Caco-2 (cell line): Measurements from ENCODE around the gene F13A1. TPM values are rescaled to one million over a fixed set of nuclear protein-coding genes. Genes with fewer than 3 reads are reported as not detected.

Source experiments
- BruUV-seq: library from RNA; stranded (reverse); fragments of 400-500 nt; replicated peaks from 2 replicates; lab custom pipeline; 2021; lab: Mats Ljungman, UMichigan
- CTCF ChIA-PET: fragments of 300-600 bp; sonication (Branson Sonifier 250); formaldehyde crosslinking; loops from one replicate; lab custom pipeline; 2022; ENCODE audit warnings: antibody characterized with exemption; lab: Charles Lee
- POLR2A ChIA-PET: fragments of 300-600 bp; sonication (Branson Sonifier 250); formaldehyde crosslinking; loops from one replicate; lab custom pipeline; 2022; ENCODE audit warnings: antibody characterized with exemption; lab: Charles Lee
- DNase-seq, 2 experiments: peaks; one replicate each; pipeline versions ENCODE4 v3.0.0 to v3.0.0-alpha.2; 2020 to 2022
- H3K27me3 ChIP-seq: replicated peaks from 2 replicates; pipeline ENCODE4 v1.6.0; 2011; ENCODE audit warnings: low read length; ENCODE audit not compliant: control insufficient read depth, insufficient read depth
- H3K36me3 ChIP-seq: 2 replicates; pipeline ENCODE4 v1.5.1; 2011; ENCODE audit warnings: low read length; ENCODE audit not compliant: control insufficient read depth, insufficient read depth
- H3K4me1 ChIP-seq: fragments of 250-450 bp; sonication (Bioruptor Pico); 2 replicates; pipeline ENCODE4 v1.5.1; 2020; ENCODE audit warnings: mild to moderate bottlenecking
- H3K4me3 ChIP-seq: 2 replicates; pipeline ENCODE4 v1.5.1; 2011; ENCODE audit warnings: low read depth, mild to moderate bottlenecking, control low read depth, low read length
- H3K9me3 ChIP-seq: fragments of 250-450 bp; sonication (Bioruptor Pico); 2 replicates; pipeline ENCODE4 v1.5.1; 2020; ENCODE audit warnings: mild to moderate bottlenecking, moderate library complexity
- H3K27ac Mint-ChIP-seq: one replicate; pipeline ENCODE4 v1.8.0; 2022; ENCODE audit warnings: mixed read lengths; ENCODE audit not compliant: unreplicated experiment
- H3K27me3 Mint-ChIP-seq: one replicate; pipeline ENCODE4 v1.8.0; 2022; ENCODE audit warnings: mixed read lengths; ENCODE audit not compliant: insufficient read depth, unreplicated experiment
- H3K36me3 Mint-ChIP-seq: one replicate; pipeline ENCODE4 v1.8.0; 2022; ENCODE audit warnings: mild to moderate bottlenecking, mixed read lengths; ENCODE audit not compliant: insufficient read depth, unreplicated experiment
- H3K4me1 Mint-ChIP-seq: one replicate; pipeline ENCODE4 v1.8.0; 2022; ENCODE audit warnings: low read depth, mixed read lengths; ENCODE audit not compliant: unreplicated experiment
- H3K4me3 Mint-ChIP-seq: one replicate; pipeline ENCODE4 v1.8.0; 2022; ENCODE audit warnings: mild to moderate bottlenecking, moderate library complexity, mixed read lengths; ENCODE audit not compliant: unreplicated experiment
- H3K9me3 Mint-ChIP-seq: one replicate; pipeline ENCODE4 v1.8.0; 2022; ENCODE audit warnings: mixed read lengths; ENCODE audit not compliant: unreplicated experiment
- intact Hi-C: fragments of 100-400 bp; cut with micrococcal nuclease; formaldehyde crosslinking; loops from one replicate; pipeline ENCODE4 v1.10.0; 2022; ENCODE audit not compliant: unreplicated experiment
- total RNA-seq: library from RNA; stranded (reverse); gene quantifications from 2 replicates; pipeline ENCODE4 v1.2.3, GENCODE V29; 2022
- TF ChIP-seq, protein P1 (sequence below), 2 experiments: fragments of 200-600 bp in 1 of 2; IDR thresholded peaks; 1 replicate in 1 of 2; 2 replicates in 1 of 2; pipeline versions ENCODE4 v1.5.1 to v1.8.0; 2011 to 2022; ENCODE audit warnings: antibody characterized with exemption in 1 of 2, control low read depth in 1 of 2, inconsistent platforms in 1 of 2, low read depth in 1 of 2, low read length in 1 of 2, mild to moderate bottlenecking in 1 of 2, moderate library complexity in 1 of 2; ENCODE audit not compliant: insufficient read depth in 1 of 2, severe bottlenecking in 1 of 2, unreplicated experiment in 1 of 2

Gene F13A1
- total RNA-seq, 1 experiment from 2014 or later, result not detected

DNA sequence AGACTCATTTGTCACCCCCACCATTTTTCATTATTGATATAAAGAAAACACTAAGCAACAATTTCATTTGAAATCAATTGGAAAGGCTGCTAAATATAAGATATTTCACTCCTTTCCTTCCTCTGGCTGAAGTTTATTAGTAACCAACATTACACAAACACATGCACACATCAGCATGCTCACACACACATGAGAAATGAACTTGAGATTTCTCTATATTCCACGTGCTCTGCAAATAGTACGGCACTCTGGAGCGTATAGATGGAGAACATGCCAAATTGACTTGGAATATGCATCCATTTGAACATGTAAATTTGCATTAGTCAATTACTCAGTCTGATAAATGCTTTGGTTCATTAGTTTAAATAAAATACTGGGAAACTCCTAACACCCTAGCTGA lies 37.1 kb upstream of the F13A1 start:
- no peak for DNase-seq
- peaks cover 9% of the 10 kb centered on the region for H3K27me3 Mint-ChIP-seq
- POLR2A ChIA-PET, result no interaction called here
- Histone ChIP-seq H3K36me3 (no peaks in the 10 kb centered on the region), H3K9me3 (no peaks in the 10 kb centered on the region), H3K4me3 (no peak overlapping the region), H3K27me3 (no peaks in the 10 kb centered on the region), H3K4me1 (no peaks in the 10 kb centered on the region)
- TF ChIP-seq, protein P1, sequence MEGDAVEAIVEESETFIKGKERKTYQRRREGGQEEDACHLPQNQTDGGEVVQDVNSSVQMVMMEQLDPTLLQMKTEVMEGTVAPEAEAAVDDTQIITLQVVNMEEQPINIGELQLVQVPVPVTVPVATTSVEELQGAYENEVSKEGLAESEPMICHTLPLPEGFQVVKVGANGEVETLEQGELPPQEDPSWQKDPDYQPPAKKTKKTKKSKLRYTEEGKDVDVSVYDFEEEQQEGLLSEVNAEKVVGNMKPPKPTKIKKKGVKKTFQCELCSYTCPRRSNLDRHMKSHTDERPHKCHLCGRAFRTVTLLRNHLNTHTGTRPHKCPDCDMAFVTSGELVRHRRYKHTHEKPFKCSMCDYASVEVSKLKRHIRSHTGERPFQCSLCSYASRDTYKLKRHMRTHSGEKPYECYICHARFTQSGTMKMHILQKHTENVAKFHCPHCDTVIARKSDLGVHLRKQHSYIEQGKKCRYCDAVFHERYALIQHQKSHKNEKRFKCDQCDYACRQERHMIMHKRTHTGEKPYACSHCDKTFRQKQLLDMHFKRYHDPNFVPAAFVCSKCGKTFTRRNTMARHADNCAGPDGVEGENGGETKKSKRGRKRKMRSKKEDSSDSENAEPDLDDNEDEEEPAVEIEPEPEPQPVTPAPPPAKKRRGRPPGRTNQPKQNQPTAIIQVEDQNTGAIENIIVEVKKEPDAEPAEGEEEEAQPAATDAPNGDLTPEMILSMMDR (IDR thresholded peaks at IDR 0.05; ENCODE audit: insufficient read depth in 1 of 2, low read depth in 1 of 2, low read length in 1 of 2, severe bottlenecking in 1 of 2, unreplicated experiment in 1 of 2), result no peak
- H3K36me3 Mint-ChIP-seq, result no peaks in the 10 kb centered on the region
- H3K4me1 Mint-ChIP-seq, result no peaks in the 10 kb centered on the region
- no peak overlapping the region for H3K4me3 Mint-ChIP-seq
- no TSS peak for BruUV-seq
- CTCF ChIA-PET, result no interaction called here
- no peaks in the 10 kb centered on the region for H3K9me3 Mint-ChIP-seq
- no peak overlapping the region for H3K27ac Mint-ChIP-seq
- intact Hi-C loops, result loop anchor here (10.0 kb wide), 1 partner anchor 1937 kb away; no protein-coding TSS in a partner anchor

DNA sequence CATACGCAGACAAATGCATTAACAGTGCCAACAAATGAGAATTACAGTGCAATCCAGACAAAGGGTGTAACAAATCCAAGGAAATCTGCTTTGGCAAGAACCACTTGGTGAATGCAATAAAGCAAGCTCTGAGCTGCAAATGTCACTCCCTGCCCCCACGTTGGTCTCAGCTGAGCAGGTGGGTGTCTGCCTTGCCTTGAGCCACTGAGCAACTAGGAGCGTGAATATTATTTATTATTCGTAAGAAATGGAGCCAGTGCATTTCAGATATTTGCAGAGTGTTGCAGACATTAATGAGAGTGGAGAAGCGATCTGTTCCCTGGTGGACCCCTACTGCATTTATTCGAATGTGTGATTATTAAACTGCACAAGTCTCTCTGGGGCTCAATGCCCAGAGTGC lies 36.6 kb upstream of the F13A1 start:
- intact Hi-C loops, result loop anchor here (10.0 kb wide), 1 partner anchor 1938 kb away; no protein-coding TSS in a partner anchor
- Mint-ChIP-seq H3K4me3 (no peak overlapping the region), H3K27ac (no peak overlapping the region), H3K4me1 (no peaks in the 10 kb centered on the region), H3K9me3 (no peaks in the 10 kb centered on the region), H3K36me3 (no peaks in the 10 kb centered on the region), H3K27me3 (peaks cover 9% of the 10 kb centered on the region)
- no peaks in the 10 kb centered on the region for H3K4me1 ChIP-seq
- H3K36me3 ChIP-seq, result no peaks in the 10 kb centered on the region
- ChIA-PET CTCF (no interaction called here), POLR2A (no interaction called here)
- no TSS peak for BruUV-seq
- no peaks in the 10 kb centered on the region for H3K27me3 ChIP-seq
- DNase-seq, result no peak
- TF ChIP-seq, protein P1 (IDR thresholded peaks at IDR 0.05; ENCODE audit: insufficient read depth in 1 of 2, low read depth in 1 of 2, low read length in 1 of 2, severe bottlenecking in 1 of 2, unreplicated experiment in 1 of 2), result no peak
- no peak overlapping the region for H3K4me3 ChIP-seq
- H3K9me3 ChIP-seq, result no peaks in the 10 kb centered on the region

DNA sequence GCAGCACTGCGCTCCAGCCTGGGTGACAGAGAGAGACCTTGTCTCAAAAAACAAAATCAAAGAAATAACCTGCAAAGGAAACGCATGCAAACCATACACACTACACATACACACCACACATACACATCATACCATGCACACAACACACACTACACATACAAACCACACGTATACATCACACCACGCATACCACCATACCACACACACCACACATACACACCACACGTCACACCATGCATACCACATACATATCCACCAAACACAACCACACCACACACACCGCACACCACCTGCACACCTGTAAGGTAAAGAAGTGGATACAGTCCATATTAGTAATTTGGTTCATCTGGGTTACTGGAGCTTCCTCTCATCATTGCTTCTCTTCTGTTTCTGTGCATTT lies 32.3 kb upstream of the F13A1 start:
- intact Hi-C loops, result loop anchor here (10.0 kb wide), 1 partner anchor 1942 kb away; no protein-coding TSS in a partner anchor
- Histone ChIP-seq H3K36me3 (no peaks in the 10 kb centered on the region), H3K9me3 (no peaks in the 10 kb centered on the region), H3K27me3 (no peaks in the 10 kb centered on the region), H3K4me3 (no peak overlapping the region), H3K4me1 (no peaks in the 10 kb centered on the region)
- CTCF ChIA-PET, result no interaction called here
- no peaks in the 10 kb centered on the region for H3K36me3 Mint-ChIP-seq
- no peaks in the 10 kb centered on the region for H3K4me1 Mint-ChIP-seq
- no peaks in the 10 kb centered on the region for H3K9me3 Mint-ChIP-seq
- DNase-seq, result no peak
- POLR2A ChIA-PET, result no interaction called here
- H3K27ac Mint-ChIP-seq, result no peak overlapping the region
- no TSS peak for BruUV-seq
- TF ChIP-seq, protein P1 (IDR thresholded peaks at IDR 0.05; ENCODE audit: insufficient read depth in 1 of 2, low read depth in 1 of 2, low read length in 1 of 2, severe bottlenecking in 1 of 2, unreplicated experiment in 1 of 2), result no peak
- H3K4me3 Mint-ChIP-seq, result no peak overlapping the region
- peaks cover 12% of the 10 kb centered on the region for H3K27me3 Mint-ChIP-seq
